ENCODE results near the gene HOXA5. TPM values are rescaled to one million over a fixed set of nuclear protein-coding genes. Genes with fewer than 3 reads are reported as not detected.

HOXA5 gene
- total RNA-seq, 1 donor: 10.8 TPM

DNA sequence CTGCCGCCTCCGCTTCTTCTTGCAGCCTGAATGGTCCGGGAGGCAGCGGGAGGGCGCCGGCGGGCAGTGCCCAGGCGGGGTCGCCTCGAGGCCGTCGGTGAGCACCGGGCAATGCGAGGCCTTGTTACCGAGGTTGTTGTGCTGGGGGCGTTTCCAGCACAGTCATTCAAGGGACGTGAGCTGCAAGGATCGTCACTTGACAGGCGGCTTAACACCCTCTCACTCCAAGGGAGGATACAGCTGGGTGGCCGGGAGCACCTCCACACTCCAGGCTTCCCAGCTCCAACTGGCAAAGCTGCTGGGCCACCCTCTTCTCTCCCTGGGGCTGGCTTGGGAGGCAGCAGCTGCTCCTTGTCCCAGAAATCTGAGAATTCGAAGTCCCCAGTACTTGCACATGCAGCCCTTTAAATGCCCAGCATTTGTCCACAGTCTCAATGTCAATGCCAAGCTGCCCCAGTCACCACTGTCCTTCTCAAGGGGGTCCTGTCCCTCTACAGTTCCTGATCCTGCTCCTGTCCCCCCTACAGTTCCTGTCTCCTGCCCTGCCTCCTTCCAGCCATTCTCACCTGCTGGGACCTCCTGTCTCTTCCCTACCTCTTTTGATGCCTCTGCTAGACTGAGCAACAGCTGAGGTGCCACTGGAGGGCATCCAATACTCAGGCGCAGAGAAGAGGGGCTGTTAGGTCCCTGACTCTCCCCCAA is 46.0 kb upstream of the HOXA5 start:
- TF ChIP-seq, protein P1, sequence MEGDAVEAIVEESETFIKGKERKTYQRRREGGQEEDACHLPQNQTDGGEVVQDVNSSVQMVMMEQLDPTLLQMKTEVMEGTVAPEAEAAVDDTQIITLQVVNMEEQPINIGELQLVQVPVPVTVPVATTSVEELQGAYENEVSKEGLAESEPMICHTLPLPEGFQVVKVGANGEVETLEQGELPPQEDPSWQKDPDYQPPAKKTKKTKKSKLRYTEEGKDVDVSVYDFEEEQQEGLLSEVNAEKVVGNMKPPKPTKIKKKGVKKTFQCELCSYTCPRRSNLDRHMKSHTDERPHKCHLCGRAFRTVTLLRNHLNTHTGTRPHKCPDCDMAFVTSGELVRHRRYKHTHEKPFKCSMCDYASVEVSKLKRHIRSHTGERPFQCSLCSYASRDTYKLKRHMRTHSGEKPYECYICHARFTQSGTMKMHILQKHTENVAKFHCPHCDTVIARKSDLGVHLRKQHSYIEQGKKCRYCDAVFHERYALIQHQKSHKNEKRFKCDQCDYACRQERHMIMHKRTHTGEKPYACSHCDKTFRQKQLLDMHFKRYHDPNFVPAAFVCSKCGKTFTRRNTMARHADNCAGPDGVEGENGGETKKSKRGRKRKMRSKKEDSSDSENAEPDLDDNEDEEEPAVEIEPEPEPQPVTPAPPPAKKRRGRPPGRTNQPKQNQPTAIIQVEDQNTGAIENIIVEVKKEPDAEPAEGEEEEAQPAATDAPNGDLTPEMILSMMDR (IDR thresholded peaks at IDR 0.05; ENCODE audit: insufficient read depth, low read depth, low read length): no peak
- peak overlapping the region; percentile 67 for H3K4me3 ChIP-seq (ENCODE audit: low read depth, low read length)
- DNase-seq (ENCODE audit: low read depth): peak; percentile 79

- TF ChIP-seq, protein P1 (IDR thresholded peaks at IDR 0.05; ENCODE audit: insufficient read depth, low read depth, low read length): no peak
- peak; percentile 75 for DNase-seq (ENCODE audit: low read depth)
- peak overlapping the region; percentile 67 for H3K4me3 ChIP-seq (ENCODE audit: low read depth, low read length)
Measured at GRCh38 chr7:27188386-27189294, 45.2 kb upstream of the HOXA5 start.

GRCh38 chr7:27187475-27188385 is 44.2 kb upstream of the HOXA5 start:
- peak; percentile 65 for DNase-seq (ENCODE audit: low read depth)
- TF ChIP-seq, protein P1 (IDR thresholded peaks at IDR 0.05; ENCODE audit: insufficient read depth, low read depth, low read length): no peak
- peak overlapping the region; percentile 67 for H3K4me3 ChIP-seq (ENCODE audit: low read depth, low read length)

DNA sequence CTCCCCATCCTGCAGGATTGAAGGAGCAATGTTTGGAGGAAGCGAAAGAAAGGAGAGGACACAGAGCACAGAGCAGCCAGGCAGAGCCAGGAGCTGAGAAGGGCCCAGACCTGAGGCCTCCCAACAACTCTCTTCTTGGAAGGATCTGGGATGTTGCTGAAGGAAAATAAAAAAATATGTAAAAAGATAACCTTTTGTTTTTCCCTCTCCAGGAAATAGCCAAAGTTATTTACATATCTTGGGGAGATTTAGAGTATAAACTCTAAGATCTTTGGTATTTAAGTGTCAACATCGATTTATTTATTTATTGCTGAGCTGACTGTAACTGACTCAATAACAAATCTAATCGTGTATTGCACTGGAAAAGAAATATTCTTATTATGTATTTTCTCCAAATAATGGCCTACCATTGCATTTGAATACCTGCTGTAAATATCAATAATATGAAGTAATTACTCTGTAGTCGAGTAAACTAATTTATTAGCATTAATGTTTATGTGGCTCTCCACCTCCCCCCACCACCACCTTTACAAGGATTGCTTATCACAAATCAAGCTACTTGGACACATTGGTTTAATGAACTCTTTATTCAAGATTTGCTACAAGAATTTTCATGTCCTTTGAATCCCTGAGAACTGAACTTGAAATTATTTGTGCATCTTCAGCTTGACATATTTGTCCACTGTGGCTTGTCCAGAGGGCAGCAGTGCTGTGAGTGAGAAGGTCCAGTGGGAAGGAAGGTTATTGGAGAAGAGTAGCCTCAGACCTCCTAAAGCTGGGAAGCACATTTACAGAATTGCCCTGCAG is 43.4 kb upstream of the HOXA5 start:
- peak overlapping the region; percentile 67 for H3K4me3 ChIP-seq (ENCODE audit: low read depth, low read length)
- DNase-seq (ENCODE audit: low read depth): peak; percentile 79
- TF ChIP-seq, protein P1 (IDR thresholded peaks at IDR 0.05; ENCODE audit: insufficient read depth, low read depth, low read length): no peak

GRCh38 chr7:27185854-27186667 is 42.6 kb upstream of the HOXA5 start:
- peak; percentile 47 for DNase-seq (ENCODE audit: low read depth)
- H3K4me3 ChIP-seq (ENCODE audit: low read depth, low read length): peak overlapping the region; percentile 67

More at GRCh38 chr7:27185854-27186667, 42.6 kb upstream of the HOXA5 start:
- TF ChIP-seq, protein P1 (IDR thresholded peaks at IDR 0.05; ENCODE audit: insufficient read depth, low read depth, low read length): no peak

Measured in fibroblast of villous mesenchyme (primary cell).